GM12872 (cell line): ENCODE data around the gene SCAPER.

ENCODE experiments used
- CTCF ChIP-seq: IDR thresholded peaks from 3 replicates; pipeline ENCODE4 v1.5.1; 2011; ENCODE audit warnings: low read depth, mild to moderate bottlenecking, low read length, moderate library complexity; ENCODE audit not compliant: insufficient read depth

The SCAPER gene

GRCh38 chr15:76871930-76872329 is 33.2 kb downstream of the SCAPER start:
- TF ChIP-seq CTCF = no peak

- no peak for TF ChIP-seq CTCF
Measured at GRCh38 chr15:76868740-76869139, 36.4 kb downstream of the SCAPER start.

GRCh38 chr15:76866716-76867321 is 38.3 kb downstream of the SCAPER start:
- peak; percentile 40 for TF ChIP-seq CTCF

- TF ChIP-seq CTCF = no peak
Measured at GRCh38 chr15:76866008-76866407, 39.1 kb downstream of the SCAPER start.

GRCh38 chr15:76865548-76865991 is 39.6 kb downstream of the SCAPER start:
- TF ChIP-seq CTCF = no peak

- TF ChIP-seq CTCF = no peak
Measured at GRCh38 chr15:76864586-76864985, 40.6 kb downstream of the SCAPER start.

- no peak for TF ChIP-seq CTCF
Measured at GRCh38 chr15:76863693-76864092, 41.4 kb downstream of the SCAPER start.

- no peak for TF ChIP-seq CTCF
Measured at GRCh38 chr15:76863123-76863522, 42.0 kb downstream of the SCAPER start.
